IMR-90 (cell line): ENCODE data around the gene IFI27L1. TPM values are rescaled to one million over a fixed set of nuclear protein-coding genes. Genes with fewer than 3 reads are reported as not detected.

ENCODE experiments used
- ATAC-seq: fragments of 200-7000 bp; cut with Tn5 transposase; 2 replicates; pipeline ENCODE4 v1.9.1; 2020; ENCODE audit warnings: low read depth, mild to moderate bottlenecking, moderate library complexity
- BruUV-seq: library from RNA; stranded (reverse); fragments of 400-500 nt; replicated peaks from 2 replicates; lab custom pipeline; 2021; lab: Mats Ljungman, UMichigan
- CTCF ChIA-PET: fragments of 300-600 bp; formaldehyde crosslinking; extraction: SDS; loops from one replicate; lab custom pipeline; 2021; ENCODE audit warnings: antibody characterized with exemption; lab: Yijun Ruan, JAX
- POLR2A ChIA-PET: fragments of 300-600 bp; sonication (Branson Sonifier 250); formaldehyde crosslinking; loops from one replicate; lab custom pipeline; 2022; ENCODE audit warnings: antibody characterized with exemption; ENCODE audit not compliant: unreplicated experiment; lab: Charles Lee
- DNase-seq: peaks from one replicate; pipeline ENCODE4 v3.0.0; 2013
- H2AFZ ChIP-seq: replicated peaks from 2 replicates; pipeline ENCODE3; 2013; ENCODE audit warnings: low read length, mild to moderate bottlenecking; ENCODE audit not compliant: poor library complexity
- H2AK5ac ChIP-seq: 2 replicates; pipeline ENCODE4 v1.6.1; 2013; ENCODE audit warnings: low read depth, low read length, inconsistent platforms
- H2AK9ac ChIP-seq: replicated peaks from 2 replicates; pipeline ENCODE3; 2013; ENCODE audit warnings: mild to moderate bottlenecking, low read depth, low read length, moderate library complexity; ENCODE audit not compliant: poor library complexity
- H2BK120ac ChIP-seq: 2 replicates; pipeline ENCODE4 v1.6.1; 2013; ENCODE audit warnings: low read depth, low read length, inconsistent platforms
- H2BK15ac ChIP-seq: 3 replicates; pipeline ENCODE4 v1.6.1; 2013; ENCODE audit warnings: low read depth, low read length, inconsistent platforms
- H2BK20ac ChIP-seq: 2 replicates; pipeline ENCODE4 v1.6.1; 2013; ENCODE audit warnings: low read depth, mild to moderate bottlenecking, inconsistent platforms, low read length, moderate library complexity
- H2BK5ac ChIP-seq: 2 replicates; pipeline ENCODE4 v1.6.1; 2013; ENCODE audit warnings: mild to moderate bottlenecking, low read depth, low read length, inconsistent platforms; ENCODE audit not compliant: poor library complexity, severe bottlenecking
- H3K14ac ChIP-seq: replicated peaks from 2 replicates; pipeline ENCODE4 v1.6.1; 2013; ENCODE audit warnings: low read depth, low read length, inconsistent platforms
- H3K18ac ChIP-seq: 2 replicates; pipeline ENCODE4 v1.6.1; 2013; ENCODE audit warnings: low read depth, low read length, control low read depth
- H3K23ac ChIP-seq: 2 replicates; pipeline ENCODE4 v1.6.1; 2013; ENCODE audit warnings: low read depth, low read length, inconsistent platforms
- H3K27ac ChIP-seq: 2 replicates; pipeline ENCODE4 v1.5.1; 2013; ENCODE audit warnings: mild to moderate bottlenecking, control low read depth, low read length; ENCODE audit not compliant: insufficient read depth
- H3K27me3 ChIP-seq: 2 replicates; pipeline ENCODE4 v1.6.1; 2013; ENCODE audit warnings: low read length; ENCODE audit not compliant: control insufficient read depth, insufficient read depth
- H3K36me3 ChIP-seq: 2 replicates; pipeline ENCODE4 v1.6.1; 2013; ENCODE audit warnings: low read length, mixed read lengths; ENCODE audit not compliant: control insufficient read depth, insufficient read depth
- H3K4ac ChIP-seq: 2 replicates; pipeline ENCODE4 v1.6.1; 2013; ENCODE audit warnings: low read depth, low read length, inconsistent platforms
- H3K4me1 ChIP-seq: 2 replicates; pipeline ENCODE4 v1.6.1; 2013; ENCODE audit warnings: low read length, mixed read lengths; ENCODE audit not compliant: control insufficient read depth, insufficient read depth
- H3K4me2 ChIP-seq: 2 replicates; pipeline ENCODE4 v1.6.1; 2013; ENCODE audit warnings: low read depth, mild to moderate bottlenecking, control low read depth, low read length, moderate library complexity
- H3K4me3 ChIP-seq: 2 replicates; pipeline ENCODE4 v1.5.1; 2013; ENCODE audit warnings: low read depth, mild to moderate bottlenecking, control low read depth, low read length, moderate library complexity; ENCODE audit not compliant: insufficient read depth
- H3K56ac ChIP-seq: 2 replicates; pipeline ENCODE4 v1.6.1; 2013; ENCODE audit warnings: low read length, inconsistent platforms; ENCODE audit not compliant: insufficient read depth; ENCODE audit errors: extremely low read depth
- H3K79me1 ChIP-seq, 2 experiments: 2 replicates each; pipeline ENCODE4 v1.6.1; 2013; ENCODE audit warnings: low read length in 2 of 2, inconsistent platforms in 1 of 2, low read depth in 1 of 2
- H3K9ac ChIP-seq: 2 replicates; pipeline ENCODE4 v1.6.1; 2013; ENCODE audit warnings: low read depth, low read length, control low read depth
- H3K9me1 ChIP-seq: 2 replicates; pipeline ENCODE4 v1.6.1; 2013; ENCODE audit warnings: low read length, inconsistent platforms; ENCODE audit not compliant: insufficient read depth
- H3K9me3 ChIP-seq: 2 replicates; pipeline ENCODE4 v1.6.1; 2013; ENCODE audit warnings: low read length; ENCODE audit not compliant: control insufficient read depth, insufficient read depth
- H4K20me1 ChIP-seq: 2 replicates; pipeline ENCODE4 v1.6.1; 2013; ENCODE audit warnings: low read length, inconsistent platforms; ENCODE audit not compliant: insufficient read depth
- H4K5ac ChIP-seq: 2 replicates; pipeline ENCODE4 v1.6.1; 2013; ENCODE audit warnings: mild to moderate bottlenecking, low read depth, low read length, control low read depth
- H4K8ac ChIP-seq, 2 experiments: 2 replicates each; pipeline ENCODE4 v1.6.1; 2013; ENCODE audit warnings: low read depth in 2 of 2, low read length in 2 of 2, control low read depth in 1 of 2, inconsistent platforms in 1 of 2
- H4K91ac ChIP-seq: 2 replicates; pipeline ENCODE4 v1.6.1; 2013; ENCODE audit warnings: low read depth, low read length, inconsistent platforms; ENCODE audit not compliant: insufficient read depth
- BHLHE40 ChIP-seq: fragments of 150-350 bp; IDR thresholded peaks from 2 replicates; pipeline ENCODE4 v1.6.1; 2016; ENCODE audit warnings: mild to moderate bottlenecking, low read depth, low read length
- CHD1 ChIP-seq: IDR thresholded peaks from 2 replicates; pipeline ENCODE4 v1.6.1; 2012; ENCODE audit warnings: low read depth, low read length, improper control_type of control experiment
- MAZ ChIP-seq: IDR thresholded peaks from 2 replicates; pipeline ENCODE4 v1.6.1; 2012; ENCODE audit warnings: low read depth, mild to moderate bottlenecking, low read length, improper control_type of control experiment, moderate library complexity, borderline replicate concordance
- NFE2L2 ChIP-seq: fragments of 150-350 bp; IDR thresholded peaks from 2 replicates; pipeline ENCODE4 v1.6.1; 2016; ENCODE audit warnings: low read depth, mild to moderate bottlenecking, low read length
- POLR2A ChIP-seq: IDR thresholded peaks from 2 replicates; pipeline ENCODE4 v1.6.1; 2012; ENCODE audit warnings: mild to moderate bottlenecking, low read depth, low read length
- RCOR1 ChIP-seq: IDR thresholded peaks from 2 replicates; pipeline ENCODE4 v1.6.1; 2012; ENCODE audit warnings: mild to moderate bottlenecking, low read length, improper control_type of control experiment; ENCODE audit not compliant: insufficient replicate concordance
- SMC3 ChIP-seq: fragments of 150-350 bp; IDR thresholded peaks from 2 replicates; pipeline ENCODE4 v1.6.1; 2016; ENCODE audit warnings: low read depth, mild to moderate bottlenecking, antibody characterized with exemption, low read length, moderate library complexity
- WGBS, 2 experiments: methylation state at CpG; one replicate each; pipeline versions ENCODE4 v1.1.5 to v1.1.7; 2013; ENCODE audit warnings: missing lambda C conversion rate in 2 of 2; ENCODE audit not compliant: insufficient read length in 1 of 2; ENCODE audit errors: extremely low coverage in 2 of 2; 5-methylcytosine and 5-hydroxymethylcytosine counted together
- dilution Hi-C: fragments of 300-500 bp; cut with HindIII; formaldehyde crosslinking; loops from one replicate; pipeline ENCODE4 v1.14.3; 2018; ENCODE audit warnings: low sequenced_read_pairs; ENCODE audit not compliant: unreplicated experiment
- in situ Hi-C: fragments of 300-500 bp; cut with MboI; formaldehyde crosslinking; loops from 3 replicates; pipeline ENCODE4 v1.14.3; 2019; ENCODE audit warnings: low sequenced_read_pairs, inconsistent platforms, mixed read lengths
- intact Hi-C: fragments of 100-400 bp; cut with micrococcal nuclease; formaldehyde crosslinking; loops from 2 replicates; pipeline ENCODE4 v1.10.0; 2022
- polyA plus RNA-seq, 3 experiments: library from polyadenylated mRNA; depleted of rRNA; stranded (reverse); fragments of >200 nt; gene quantifications; 2 replicates each; pipeline ENCODE4 v1.2.3, GENCODE V29; 2012; ENCODE audit warnings: low replicate concordance in 1 of 3
- total RNA-seq: library from RNA; depleted of rRNA; stranded (reverse); fragments of >200 nt; gene quantifications from 2 replicates; pipeline ENCODE4 v1.2.3, GENCODE V29; 2012
- TF ChIP-seq, protein P1 (sequence below): fragments of 150-350 bp; IDR thresholded peaks from 2 replicates; pipeline ENCODE4 v1.6.1; 2017; ENCODE audit warnings: mild to moderate bottlenecking, antibody characterized with exemption, low read length, low read depth
- TF ChIP-seq, protein P2 (sequence below): conservative IDR thresholded peaks from 2 replicates; pipeline ENCODE4 v1.5.1; 2012; ENCODE audit warnings: mild to moderate bottlenecking, low read depth, low read length, improper control_type of control experiment
- TF ChIP-seq, protein P3 (sequence below): fragments of 150-350 bp; IDR thresholded peaks from 2 replicates; pipeline ENCODE4 v1.6.1; 2016; ENCODE audit warnings: low read depth, mild to moderate bottlenecking, low read length, moderate library complexity, borderline replicate concordance

Gene IFI27L1
- total and polyA plus RNA-seq, 2 of the 4 experiments (the other 2 are of a cell fraction), result 13.3 to 24.3 TPM

DNA sequence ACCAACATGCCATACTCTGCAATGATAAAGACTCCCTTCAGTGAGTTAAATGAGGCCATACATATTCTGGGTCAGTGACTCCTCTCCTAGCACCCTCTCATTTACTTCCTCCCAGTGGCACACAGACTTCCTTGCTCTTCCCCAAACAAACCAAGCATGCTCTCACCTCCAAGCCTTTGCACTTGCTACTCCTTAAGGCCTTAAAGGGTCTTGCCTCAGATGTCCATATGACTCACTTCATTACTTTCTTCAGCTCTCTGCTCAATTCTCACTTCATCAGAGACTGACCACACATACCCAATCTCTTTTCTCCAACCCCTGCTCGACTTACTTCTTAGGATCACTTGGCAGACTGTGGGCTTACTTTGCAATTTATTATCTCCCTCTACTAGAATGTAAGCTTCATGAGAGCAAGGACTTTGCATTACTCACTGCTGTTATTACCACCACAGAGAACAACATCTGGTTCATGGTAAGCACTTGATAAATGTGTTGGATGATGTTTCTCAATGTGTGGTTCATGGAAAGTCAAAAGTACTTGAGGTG lies 22.9 kb upstream of the IFI27L1 start:
- TF ChIP-seq MAZ (no peak), SMC3 (no peak), NFE2L2 (no peak), POLR2A (no peak), RCOR1 (no peak), BHLHE40 (no peak), CHD1 (no peak)
- TF ChIP-seq, protein P1, sequence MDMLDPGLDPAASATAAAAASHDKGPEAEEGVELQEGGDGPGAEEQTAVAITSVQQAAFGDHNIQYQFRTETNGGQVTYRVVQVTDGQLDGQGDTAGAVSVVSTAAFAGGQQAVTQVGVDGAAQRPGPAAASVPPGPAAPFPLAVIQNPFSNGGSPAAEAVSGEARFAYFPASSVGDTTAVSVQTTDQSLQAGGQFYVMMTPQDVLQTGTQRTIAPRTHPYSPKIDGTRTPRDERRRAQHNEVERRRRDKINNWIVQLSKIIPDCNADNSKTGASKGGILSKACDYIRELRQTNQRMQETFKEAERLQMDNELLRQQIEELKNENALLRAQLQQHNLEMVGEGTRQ, result no peak
- TF ChIP-seq, protein P2, sequence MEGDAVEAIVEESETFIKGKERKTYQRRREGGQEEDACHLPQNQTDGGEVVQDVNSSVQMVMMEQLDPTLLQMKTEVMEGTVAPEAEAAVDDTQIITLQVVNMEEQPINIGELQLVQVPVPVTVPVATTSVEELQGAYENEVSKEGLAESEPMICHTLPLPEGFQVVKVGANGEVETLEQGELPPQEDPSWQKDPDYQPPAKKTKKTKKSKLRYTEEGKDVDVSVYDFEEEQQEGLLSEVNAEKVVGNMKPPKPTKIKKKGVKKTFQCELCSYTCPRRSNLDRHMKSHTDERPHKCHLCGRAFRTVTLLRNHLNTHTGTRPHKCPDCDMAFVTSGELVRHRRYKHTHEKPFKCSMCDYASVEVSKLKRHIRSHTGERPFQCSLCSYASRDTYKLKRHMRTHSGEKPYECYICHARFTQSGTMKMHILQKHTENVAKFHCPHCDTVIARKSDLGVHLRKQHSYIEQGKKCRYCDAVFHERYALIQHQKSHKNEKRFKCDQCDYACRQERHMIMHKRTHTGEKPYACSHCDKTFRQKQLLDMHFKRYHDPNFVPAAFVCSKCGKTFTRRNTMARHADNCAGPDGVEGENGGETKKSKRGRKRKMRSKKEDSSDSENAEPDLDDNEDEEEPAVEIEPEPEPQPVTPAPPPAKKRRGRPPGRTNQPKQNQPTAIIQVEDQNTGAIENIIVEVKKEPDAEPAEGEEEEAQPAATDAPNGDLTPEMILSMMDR, result no peak
- TF ChIP-seq, protein P3, sequence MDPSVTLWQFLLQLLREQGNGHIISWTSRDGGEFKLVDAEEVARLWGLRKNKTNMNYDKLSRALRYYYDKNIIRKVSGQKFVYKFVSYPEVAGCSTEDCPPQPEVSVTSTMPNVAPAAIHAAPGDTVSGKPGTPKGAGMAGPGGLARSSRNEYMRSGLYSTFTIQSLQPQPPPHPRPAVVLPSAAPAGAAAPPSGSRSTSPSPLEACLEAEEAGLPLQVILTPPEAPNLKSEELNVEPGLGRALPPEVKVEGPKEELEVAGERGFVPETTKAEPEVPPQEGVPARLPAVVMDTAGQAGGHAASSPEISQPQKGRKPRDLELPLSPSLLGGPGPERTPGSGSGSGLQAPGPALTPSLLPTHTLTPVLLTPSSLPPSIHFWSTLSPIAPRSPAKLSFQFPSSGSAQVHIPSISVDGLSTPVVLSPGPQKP, result no peak
- H2BK20ac ChIP-seq, result no peak overlapping the region
- H3K4me3 ChIP-seq, result no peak overlapping the region
- H3K14ac ChIP-seq, result no peak overlapping the region
- H4K20me1 ChIP-seq, result peaks cover 14% of the 10 kb centered on the region
- BruUV-seq, result no TSS peak
- H3K27me3 ChIP-seq, result no peaks in the 10 kb centered on the region
- no peak overlapping the region for H3K56ac ChIP-seq
- dilution Hi-C loops, result no loop called here
- no peak for DNase-seq
- no peak overlapping the region for H2BK120ac ChIP-seq
- H2AK5ac ChIP-seq, result no peak overlapping the region
- H3K23ac ChIP-seq, result no peak overlapping the region
- H4K5ac ChIP-seq, result no peak overlapping the region
- in situ Hi-C loops, result no loop called here
- H3K36me3 ChIP-seq, result peaks cover 67% of the 10 kb centered on the region
- ChIA-PET CTCF (no interaction called here), POLR2A (no interaction called here)
- H4K8ac ChIP-seq, result no peak overlapping the region
- no peak overlapping the region for H2AFZ ChIP-seq
- no peak overlapping the region for H3K9ac ChIP-seq
- no peak for ATAC-seq
- no peak overlapping the region for H3K27ac ChIP-seq
- no peak overlapping the region for H2AK9ac ChIP-seq
- peaks cover 42 to 47% of the 10 kb centered on the region in 2 experiments for H3K79me1 ChIP-seq
- peaks cover 6% of the 10 kb centered on the region for H3K4me1 ChIP-seq
- no peak overlapping the region for H4K91ac ChIP-seq
- intact Hi-C loops, result no loop called here
- H3K4ac ChIP-seq, result no peak overlapping the region
- WGBS, 2 experiments, result no CpG with 5 or more reads among the region's 1 CpG
- no peak overlapping the region for H2BK5ac ChIP-seq
- no peak overlapping the region for H3K4me2 ChIP-seq
- no peak overlapping the region for H2BK15ac ChIP-seq
- no peaks in the 10 kb centered on the region for H3K9me3 ChIP-seq
- H3K9me1 ChIP-seq, result peaks cover 6% of the 10 kb centered on the region
- H3K18ac ChIP-seq, result no peak overlapping the region
